ENCODE results near the gene ARHGAP24. TPM values are rescaled to one million over a fixed set of nuclear protein-coding genes. Genes with fewer than 3 reads are reported as not detected.

Gene ARHGAP24
- total RNA-seq, 1 experiment from 2014 or later, result 1.3 TPM

DNA sequence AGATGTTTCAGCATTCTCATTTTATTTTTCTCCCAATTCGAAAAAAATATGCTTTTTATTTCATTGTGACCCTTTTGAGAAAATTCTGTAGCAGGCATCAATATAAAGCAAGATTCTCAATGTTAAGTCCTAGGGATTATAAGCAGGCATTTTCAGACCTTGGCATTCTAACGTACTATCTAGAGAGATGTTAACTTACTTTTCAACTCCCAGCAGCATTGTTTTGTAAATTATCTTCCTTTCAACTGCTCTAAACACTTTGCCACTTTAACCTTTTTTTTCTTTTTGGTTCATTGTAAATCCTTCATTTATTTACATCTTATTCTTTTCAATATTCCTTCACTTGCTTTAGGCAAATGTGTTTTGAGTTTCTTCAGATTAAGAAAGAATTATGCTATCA is 333.2 kb downstream of the ARHGAP24 start:
- no peak overlapping the region for H3K9ac ChIP-seq (ENCODE audit: low read length)
- intact Hi-C loops (cut with micrococcal nuclease), result no loop called here
- H3K4me1 ChIP-seq (ENCODE audit: control insufficient read depth in 1 of 2, insufficient read depth in 2 of 2, low read length in 2 of 2), result no peaks in the 10 kb centered on the region
- H3K79me2 ChIP-seq (ENCODE audit: insufficient read depth, low read length), result no peaks in the 10 kb centered on the region
- no peaks in the 10 kb centered on the region for H3K9me2 ChIP-seq (ENCODE audit: insufficient read depth)
- H3K36me3 ChIP-seq (ENCODE audit: control insufficient read depth in 1 of 2, insufficient read depth in 2 of 2, low read length in 2 of 2), result no peaks in the 10 kb centered on the region
- ChIA-PET POLR2A (no interaction called here), CTCF (no interaction called here), RAD21 (ENCODE audit: low non-redundant PET in 1 of 2, low total read pairs in 2 of 2, uncharacterized antibody in 2 of 2, unreplicated experiment in 2 of 2) (no interaction called here)
- no peaks in the 10 kb centered on the region for H4K20me1 ChIP-seq (ENCODE audit: insufficient read depth)
- H3K27ac ChIP-seq (ENCODE audit: low read depth, low read length), result no peak overlapping the region
- TF ChIP-seq, protein P1, sequence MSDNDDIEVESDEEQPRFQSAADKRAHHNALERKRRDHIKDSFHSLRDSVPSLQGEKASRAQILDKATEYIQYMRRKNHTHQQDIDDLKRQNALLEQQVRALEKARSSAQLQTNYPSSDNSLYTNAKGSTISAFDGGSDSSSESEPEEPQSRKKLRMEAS (IDR thresholded peaks at IDR 0.05), result no peak
- TF ChIP-seq POLR2A (IDR thresholded peaks at IDR 0.05; ENCODE audit: borderline replicate concordance, extremely low read depth, insufficient read depth, insufficient read length) (no peak), SRF (IDR thresholded peaks at IDR 0.05; ENCODE audit: low read depth) (no peak), TCF7L2 (IDR thresholded peaks at IDR 0.05; ENCODE audit: borderline replicate concordance, extremely low read depth, insufficient read depth, insufficient read length) (no peak), ELF1 (IDR thresholded peaks at IDR 0.05; ENCODE audit: borderline replicate concordance, low read depth) (no peak), CEBPB (IDR thresholded peaks at IDR 0.05; ENCODE audit: low read depth) (no peak), SIN3A (IDR thresholded peaks at IDR 0.05; ENCODE audit: low read depth) (no peak), ZNF274 (IDR thresholded peaks at IDR 0.05; ENCODE audit: low read depth, low read length) (no peak), POLR2AphosphoS5 (IDR thresholded peaks at IDR 0.05; ENCODE audit: low read depth, low read length) (no peak), JUND (IDR thresholded peaks at IDR 0.05) (no peak), CBX3 (IDR thresholded peaks at IDR 0.05; ENCODE audit: low read depth) (no peak), FOSL1 (IDR thresholded peaks at IDR 0.05; ENCODE audit: low read depth) (no peak), EZH2phosphoT487 (IDR thresholded peaks at IDR 0.05; ENCODE audit: borderline replicate concordance) (no peak), ZFX (IDR thresholded peaks at IDR 0.05) (no peak), RAD21 (IDR thresholded peaks at IDR 0.05; ENCODE audit: low read depth) (no peak)
- TF ChIP-seq, protein P2, sequence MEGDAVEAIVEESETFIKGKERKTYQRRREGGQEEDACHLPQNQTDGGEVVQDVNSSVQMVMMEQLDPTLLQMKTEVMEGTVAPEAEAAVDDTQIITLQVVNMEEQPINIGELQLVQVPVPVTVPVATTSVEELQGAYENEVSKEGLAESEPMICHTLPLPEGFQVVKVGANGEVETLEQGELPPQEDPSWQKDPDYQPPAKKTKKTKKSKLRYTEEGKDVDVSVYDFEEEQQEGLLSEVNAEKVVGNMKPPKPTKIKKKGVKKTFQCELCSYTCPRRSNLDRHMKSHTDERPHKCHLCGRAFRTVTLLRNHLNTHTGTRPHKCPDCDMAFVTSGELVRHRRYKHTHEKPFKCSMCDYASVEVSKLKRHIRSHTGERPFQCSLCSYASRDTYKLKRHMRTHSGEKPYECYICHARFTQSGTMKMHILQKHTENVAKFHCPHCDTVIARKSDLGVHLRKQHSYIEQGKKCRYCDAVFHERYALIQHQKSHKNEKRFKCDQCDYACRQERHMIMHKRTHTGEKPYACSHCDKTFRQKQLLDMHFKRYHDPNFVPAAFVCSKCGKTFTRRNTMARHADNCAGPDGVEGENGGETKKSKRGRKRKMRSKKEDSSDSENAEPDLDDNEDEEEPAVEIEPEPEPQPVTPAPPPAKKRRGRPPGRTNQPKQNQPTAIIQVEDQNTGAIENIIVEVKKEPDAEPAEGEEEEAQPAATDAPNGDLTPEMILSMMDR (IDR thresholded peaks at IDR 0.05 in 2 of 3, conservative IDR thresholded peaks at IDR 0.05 in 1 of 3; ENCODE audit: borderline replicate concordance in 1 of 3, insufficient read depth in 1 of 3, low read depth in 2 of 3, low read length in 2 of 3), result no peak
- TF ChIP-seq, protein P3, sequence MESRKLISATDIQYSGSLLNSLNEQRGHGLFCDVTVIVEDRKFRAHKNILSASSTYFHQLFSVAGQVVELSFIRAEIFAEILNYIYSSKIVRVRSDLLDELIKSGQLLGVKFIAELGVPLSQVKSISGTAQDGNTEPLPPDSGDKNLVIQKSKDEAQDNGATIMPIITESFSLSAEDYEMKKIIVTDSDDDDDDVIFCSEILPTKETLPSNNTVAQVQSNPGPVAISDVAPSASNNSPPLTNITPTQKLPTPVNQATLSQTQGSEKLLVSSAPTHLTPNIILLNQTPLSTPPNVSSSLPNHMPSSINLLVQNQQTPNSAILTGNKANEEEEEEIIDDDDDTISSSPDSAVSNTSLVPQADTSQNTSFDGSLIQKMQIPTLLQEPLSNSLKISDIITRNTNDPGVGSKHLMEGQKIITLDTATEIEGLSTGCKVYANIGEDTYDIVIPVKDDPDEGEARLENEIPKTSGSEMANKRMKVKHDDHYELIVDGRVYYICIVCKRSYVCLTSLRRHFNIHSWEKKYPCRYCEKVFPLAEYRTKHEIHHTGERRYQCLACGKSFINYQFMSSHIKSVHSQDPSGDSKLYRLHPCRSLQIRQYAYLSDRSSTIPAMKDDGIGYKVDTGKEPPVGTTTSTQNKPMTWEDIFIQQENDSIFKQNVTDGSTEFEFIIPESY (IDR thresholded peaks at IDR 0.05; ENCODE audit: extremely low read depth, insufficient replicate concordance, low read length), result no peak
- TF ChIP-seq, protein P4, sequence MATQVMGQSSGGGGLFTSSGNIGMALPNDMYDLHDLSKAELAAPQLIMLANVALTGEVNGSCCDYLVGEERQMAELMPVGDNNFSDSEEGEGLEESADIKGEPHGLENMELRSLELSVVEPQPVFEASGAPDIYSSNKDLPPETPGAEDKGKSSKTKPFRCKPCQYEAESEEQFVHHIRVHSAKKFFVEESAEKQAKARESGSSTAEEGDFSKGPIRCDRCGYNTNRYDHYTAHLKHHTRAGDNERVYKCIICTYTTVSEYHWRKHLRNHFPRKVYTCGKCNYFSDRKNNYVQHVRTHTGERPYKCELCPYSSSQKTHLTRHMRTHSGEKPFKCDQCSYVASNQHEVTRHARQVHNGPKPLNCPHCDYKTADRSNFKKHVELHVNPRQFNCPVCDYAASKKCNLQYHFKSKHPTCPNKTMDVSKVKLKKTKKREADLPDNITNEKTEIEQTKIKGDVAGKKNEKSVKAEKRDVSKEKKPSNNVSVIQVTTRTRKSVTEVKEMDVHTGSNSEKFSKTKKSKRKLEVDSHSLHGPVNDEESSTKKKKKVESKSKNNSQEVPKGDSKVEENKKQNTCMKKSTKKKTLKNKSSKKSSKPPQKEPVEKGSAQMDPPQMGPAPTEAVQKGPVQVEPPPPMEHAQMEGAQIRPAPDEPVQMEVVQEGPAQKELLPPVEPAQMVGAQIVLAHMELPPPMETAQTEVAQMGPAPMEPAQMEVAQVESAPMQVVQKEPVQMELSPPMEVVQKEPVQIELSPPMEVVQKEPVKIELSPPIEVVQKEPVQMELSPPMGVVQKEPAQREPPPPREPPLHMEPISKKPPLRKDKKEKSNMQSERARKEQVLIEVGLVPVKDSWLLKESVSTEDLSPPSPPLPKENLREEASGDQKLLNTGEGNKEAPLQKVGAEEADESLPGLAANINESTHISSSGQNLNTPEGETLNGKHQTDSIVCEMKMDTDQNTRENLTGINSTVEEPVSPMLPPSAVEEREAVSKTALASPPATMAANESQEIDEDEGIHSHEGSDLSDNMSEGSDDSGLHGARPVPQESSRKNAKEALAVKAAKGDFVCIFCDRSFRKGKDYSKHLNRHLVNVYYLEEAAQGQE (IDR thresholded peaks at IDR 0.05; ENCODE audit: low read depth), result no peak
- TF ChIP-seq, protein P5, sequence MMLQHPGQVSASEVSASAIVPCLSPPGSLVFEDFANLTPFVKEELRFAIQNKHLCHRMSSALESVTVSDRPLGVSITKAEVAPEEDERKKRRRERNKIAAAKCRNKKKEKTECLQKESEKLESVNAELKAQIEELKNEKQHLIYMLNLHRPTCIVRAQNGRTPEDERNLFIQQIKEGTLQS (IDR thresholded peaks at IDR 0.05), result no peak
- H3K9me3 ChIP-seq (ENCODE audit: control insufficient read depth in 1 of 2, insufficient read depth in 1 of 2, low read depth in 1 of 2, low read length in 2 of 2), result no peaks in the 10 kb centered on the region
- no peak overlapping the region for H2AFZ ChIP-seq (ENCODE audit: low read depth, low read length, poor library complexity, severe bottlenecking)
- no peak overlapping the region for H3K4me3 ChIP-seq (replicated peaks in 1 of 2; ENCODE audit: low read depth in 1 of 2, low read length in 2 of 2)
- H3K27me3 ChIP-seq (ENCODE audit: insufficient read depth, low read length), result no peaks in the 10 kb centered on the region
- DNase-seq (ENCODE audit: low read depth, low spot score) (no peak), ATAC-seq (no peak)
- BruUV-seq (replicated peaks), result no TSS peak
- H3K4me2 ChIP-seq (ENCODE audit: low read length), result no peak overlapping the region
